Body of pancreas (tissue), 4 donors: ENCODE data around the gene DBR1. TPM values are rescaled to one million over a fixed set of nuclear protein-coding genes. Genes with fewer than 3 reads are reported as not detected.
"Not testable (repeated sequence)": the region's sequence is repeated elsewhere in the genome, so short reads cannot be mapped to it uniquely, and the experiment has no call there.

Source experiments
- ATAC-seq: fragments of 150-250 bp; one replicate; pipeline ENCODE4 v1.9.1; 2016
- DNase-seq, 4 donors: peaks; one replicate each; pipeline ENCODE4 v3.0.0-alpha.2; 2019
- H3K27ac ChIP-seq, 4 donors: fragments of 200-600 bp; sonication (generic); 1 replicate in 3 of 4; 2 replicates in 1 of 4; pipeline versions ENCODE4 v1.5.1 to v1.6.1; 2016 to 2019; ENCODE audit warnings: mild to moderate bottlenecking in 1 of 4, mixed read lengths in 1 of 4, moderate library complexity in 1 of 4
- H3K27me3 ChIP-seq, 2 donors: fragments of 200-600 bp; sonication (generic); one replicate each; pipeline ENCODE4 v1.6.0; 2016; ENCODE audit warnings: mild to moderate bottlenecking in 1 of 2
- H3K36me3 ChIP-seq, 2 donors: fragments of 200-600 bp; sonication (generic); replicated peaks in 1 of 2; 2 replicates each; pipeline ENCODE4 v1.5.1; 2016; ENCODE audit warnings: low read depth in 2 of 2; ENCODE audit not compliant: insufficient read depth in 1 of 2
- H3K4me1 ChIP-seq: fragments of 200-600 bp; sonication (generic); one replicate; pipeline ENCODE4 v1.6.0; 2016
- H3K4me3 ChIP-seq, 2 donors: fragments of 200-600 bp; sonication (generic); 1 replicate in 1 of 2; 2 replicates in 1 of 2; pipeline ENCODE4 v1.5.1; 2016 to 2019
- H3K9me3 ChIP-seq, 3 donors: fragments of 200-600 bp; sonication (generic); 1 replicate in 2 of 3; 2 replicates in 1 of 3; pipeline ENCODE4 v1.5.1; 2016
- POLR2A ChIP-seq, 3 donors: fragments of 450-650 bp; IDR thresholded peaks; one replicate each; pipeline ENCODE4 v1.6.1; 2016; ENCODE audit warnings: antibody characterized with exemption in 3 of 3, mild to moderate bottlenecking in 2 of 3
- WGBS, 2 donors: methylation state at CpG; one replicate each; pipeline ENCODE4 v1.1.5; 2017; 5-methylcytosine and 5-hydroxymethylcytosine counted together
- intact Hi-C: fragments of 100-400 bp; cut with DNase I; formaldehyde crosslinking; loops from one replicate; pipeline ENCODE4 v1.15.1; 2023
- total RNA-seq, 2 donors: library from RNA; depleted of rRNA; stranded (reverse); fragments of >200 nt; gene quantifications; one replicate each; pipeline ENCODE4 v1.1.0, GENCODE V29; 2016
- TF ChIP-seq, protein P1 (sequence below), 7 experiments: fragments of 450-650 bp in 4 of 7; fragments of 200-600 bp in 3 of 7; sonication (generic) in 3 of 7; IDR thresholded peaks; one replicate each; pipeline ENCODE4 v1.5.1; 2016 to 2019; ENCODE audit warnings: antibody characterized with exemption in 7 of 7

DBR1 gene
- total RNA-seq, 2 donors from 2014 or later: 4.3 to 11.7 TPM

GRCh38 chr3:138148503-138148902 lies 26.2 kb downstream of the DBR1 start:
- no peaks in the 10 kb centered on the region for H3K4me1 ChIP-seq
- DNase-seq: no peak
- H3K27ac ChIP-seq: no peak overlapping the region
- H3K4me3 ChIP-seq: no peak overlapping the region
- H3K27me3 ChIP-seq: no peaks in the 10 kb centered on the region
- TF ChIP-seq, protein P1, sequence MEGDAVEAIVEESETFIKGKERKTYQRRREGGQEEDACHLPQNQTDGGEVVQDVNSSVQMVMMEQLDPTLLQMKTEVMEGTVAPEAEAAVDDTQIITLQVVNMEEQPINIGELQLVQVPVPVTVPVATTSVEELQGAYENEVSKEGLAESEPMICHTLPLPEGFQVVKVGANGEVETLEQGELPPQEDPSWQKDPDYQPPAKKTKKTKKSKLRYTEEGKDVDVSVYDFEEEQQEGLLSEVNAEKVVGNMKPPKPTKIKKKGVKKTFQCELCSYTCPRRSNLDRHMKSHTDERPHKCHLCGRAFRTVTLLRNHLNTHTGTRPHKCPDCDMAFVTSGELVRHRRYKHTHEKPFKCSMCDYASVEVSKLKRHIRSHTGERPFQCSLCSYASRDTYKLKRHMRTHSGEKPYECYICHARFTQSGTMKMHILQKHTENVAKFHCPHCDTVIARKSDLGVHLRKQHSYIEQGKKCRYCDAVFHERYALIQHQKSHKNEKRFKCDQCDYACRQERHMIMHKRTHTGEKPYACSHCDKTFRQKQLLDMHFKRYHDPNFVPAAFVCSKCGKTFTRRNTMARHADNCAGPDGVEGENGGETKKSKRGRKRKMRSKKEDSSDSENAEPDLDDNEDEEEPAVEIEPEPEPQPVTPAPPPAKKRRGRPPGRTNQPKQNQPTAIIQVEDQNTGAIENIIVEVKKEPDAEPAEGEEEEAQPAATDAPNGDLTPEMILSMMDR (IDR thresholded peaks at IDR 0.05): peak in 3 of 7 experiments; percentile 3 to 26 (median 26)
- TF ChIP-seq POLR2A (IDR thresholded peaks at IDR 0.05): no peak
- WGBS, 2 donors: 45 to 50% methylated on average over 4 of the region's 4 CpGs
- ATAC-seq: no peak
- no peaks in the 10 kb centered on the region for H3K9me3 ChIP-seq
- H3K36me3 ChIP-seq: no peaks in the 10 kb centered on the region
- intact Hi-C loops: no loop called here

- H3K4me1 ChIP-seq, H3K4me3 ChIP-seq, H3K27ac ChIP-seq, ATAC-seq, H3K36me3 ChIP-seq, H3K27me3 ChIP-seq, H3K9me3 ChIP-seq, DNase-seq, intact Hi-C loops: not testable (repeated sequence)
- 89 to 97% methylated on average over 3 of the region's 3 CpGs for WGBS, 2 donors
Measured at GRCh38 chr3:138142181-138142580, 32.5 kb downstream of the DBR1 start.

GRCh38 chr3:138140940-138141339 lies 33.8 kb downstream of the DBR1 start:
- no peaks in the 10 kb centered on the region for H3K27me3 ChIP-seq
- intact Hi-C loops: no loop called here

DNA sequence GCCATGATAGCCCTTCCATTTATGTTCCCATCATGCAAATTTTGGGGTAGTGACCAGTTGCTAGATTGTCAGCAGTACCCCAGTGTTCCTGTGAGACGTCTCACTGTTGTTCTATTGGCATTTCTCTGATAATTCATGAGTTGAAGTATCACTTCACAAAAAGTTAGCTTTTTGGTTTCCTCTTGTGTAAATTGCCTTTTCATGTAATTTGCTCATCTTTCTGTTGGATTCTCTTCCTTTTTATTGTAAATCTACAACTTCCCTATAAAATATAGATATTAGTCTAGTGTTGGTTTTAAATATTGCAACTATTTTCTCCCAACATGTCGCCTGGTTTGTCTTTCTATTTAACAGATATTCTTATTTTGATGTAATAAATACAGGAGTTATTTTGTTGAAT lies 35.0 kb downstream of the DBR1 start:
- Histone ChIP-seq H3K27ac (no peak overlapping the region), H3K27me3 (no peaks in the 10 kb centered on the region), H3K36me3 (no peaks in the 10 kb centered on the region), H3K4me3 (no peak overlapping the region), H3K4me1 (peaks cover 26% of the 10 kb centered on the region), H3K9me3 (no peaks in the 10 kb centered on the region)
- DNase-seq (no peak), ATAC-seq (no peak)
- TF ChIP-seq, protein P1 (IDR thresholded peaks at IDR 0.05): no peak
- TF ChIP-seq POLR2A (IDR thresholded peaks at IDR 0.05): no peak
- intact Hi-C loops: no loop called here
- 46 to 73% methylated on average over 2 of the region's 2 CpGs for WGBS, 2 donors

More at GRCh38 chr3:138140940-138141339, 33.8 kb downstream of the DBR1 start:
- TF ChIP-seq POLR2A (IDR thresholded peaks at IDR 0.05): no peak
- TF ChIP-seq, protein P1 (IDR thresholded peaks at IDR 0.05): no peak
- Histone ChIP-seq H3K9me3 (no peaks in the 10 kb centered on the region), H3K4me1 (peaks cover 13% of the 10 kb centered on the region), H3K27ac (no peak overlapping the region), H3K36me3 (no peaks in the 10 kb centered on the region), H3K4me3 (no peak overlapping the region)
- ATAC-seq (no peak), DNase-seq (no peak)

DNA sequence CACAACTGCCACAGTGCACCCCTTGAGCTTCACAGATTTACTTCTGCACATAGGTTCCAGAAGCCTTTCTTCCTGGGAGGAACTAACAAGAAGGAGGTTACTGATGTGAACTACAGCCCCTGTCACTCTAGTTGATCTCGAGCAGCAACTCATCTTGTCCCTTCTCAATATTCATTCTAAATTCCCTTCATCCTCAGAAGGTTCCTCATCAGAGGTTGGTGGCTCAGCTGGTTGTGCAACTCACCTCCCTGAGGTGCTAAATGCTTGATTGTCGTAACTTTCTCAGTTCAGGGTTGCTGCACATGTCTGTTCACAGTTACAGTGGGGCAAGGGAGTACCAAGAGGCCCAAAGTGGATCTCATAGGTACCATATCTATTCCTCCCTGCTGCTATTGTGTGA lies 36.9 kb downstream of the DBR1 start:
- WGBS, 2 donors: 54 to 59% methylated on average over 2 of the region's 2 CpGs
- H3K4me1 ChIP-seq: peaks cover 44% of the 10 kb centered on the region
- no peak for DNase-seq
- TF ChIP-seq POLR2A (IDR thresholded peaks at IDR 0.05): no peak
- TF ChIP-seq, protein P1 (IDR thresholded peaks at IDR 0.05): no peak
- no peak overlapping the region for H3K4me3 ChIP-seq
- intact Hi-C loops: no loop called here
- no peaks in the 10 kb centered on the region for H3K27me3 ChIP-seq
- H3K27ac ChIP-seq: peak overlapping the region in 1 of 4 donors; percentile 67
- H3K36me3 ChIP-seq: no peaks in the 10 kb centered on the region
- H3K9me3 ChIP-seq: no peaks in the 10 kb centered on the region
- no peak for ATAC-seq
